Sigmoid colon (tissue), 7 donors: ENCODE data around the gene POFUT1. TPM values are rescaled to one million over a fixed set of nuclear protein-coding genes. Genes with fewer than 3 reads are reported as not detected.
A peak's percentile ranks its signal among the peaks of the same experiment; 100 is the strongest.

Source experiments
- DNase-seq: peaks from one replicate; pipeline ENCODE4 v3.0.0-alpha.2; 2019
- H3K27ac ChIP-seq, 4 donors: fragments of 200-600 bp; sonication (generic); one replicate each; pipeline ENCODE4 v1.5.1; 2016 to 2019; ENCODE audit warnings: mild to moderate bottlenecking in 1 of 4
- H3K27me3 ChIP-seq, 3 donors: fragments of 200-600 bp; sonication (generic); one replicate each; pipeline ENCODE4 v1.5.1; 2019; ENCODE audit warnings: mild to moderate bottlenecking in 1 of 3
- H3K36me3 ChIP-seq, 4 donors: fragments of 200-600 bp; sonication (generic); one replicate each; pipeline ENCODE4 v1.5.1; 2016 to 2019
- H3K4me1 ChIP-seq, 4 donors: fragments of 200-600 bp; sonication (generic); one replicate each; pipeline ENCODE4 v1.5.1; 2017 to 2019
- H3K4me3 ChIP-seq, 4 donors: fragments of 200-600 bp; sonication (generic); one replicate each; pipeline ENCODE4 v1.5.1; 2017 to 2019; ENCODE audit warnings: mild to moderate bottlenecking in 2 of 4, moderate library complexity in 1 of 4
- H3K9me3 ChIP-seq, 4 donors: fragments of 200-600 bp in 3 of 4; sonication (generic) in 3 of 4; one replicate each; pipeline versions ENCODE4 v1.5.1 to v1.6.1; 2013 to 2019
- CTCF ChIP-seq, 4 experiments: fragments of 450-650 bp in 3 of 4; fragments of 200-600 bp in 1 of 4; IDR thresholded peaks; one replicate each; pipeline ENCODE4 v1.5.1; 2016 to 2019; ENCODE audit warnings: antibody characterized with exemption in 4 of 4, mild to moderate bottlenecking in 3 of 4, moderate library complexity in 2 of 4
- EP300 ChIP-seq, 4 donors: sonication (generic); formaldehyde crosslinking; IDR thresholded peaks; one replicate each; pipeline ENCODE4 v1.6.1; 2017; ENCODE audit warnings: antibody characterized with exemption in 4 of 4
- POLR2A ChIP-seq, 2 donors: fragments of 450-650 bp; IDR thresholded peaks; one replicate each; pipeline ENCODE4 v1.6.1; 2016; ENCODE audit warnings: antibody characterized with exemption in 2 of 2, mild to moderate bottlenecking in 2 of 2, moderate library complexity in 2 of 2
- POLR2AphosphoS5 ChIP-seq, 4 donors: sonication (generic); formaldehyde crosslinking; IDR thresholded peaks; one replicate each; pipeline ENCODE4 v1.6.1; 2017; ENCODE audit warnings: antibody characterized with exemption in 4 of 4
- WGBS, 2 donors: extraction: QIAGEN DNeasy Blood & Tissue Kit; methylation state at CpG; one replicate each; pipeline ENCODE4 v1.1.7; 2013; 5-methylcytosine and 5-hydroxymethylcytosine counted together
- intact Hi-C: fragments of 100-400 bp; cut with DNase I; formaldehyde crosslinking; loops from one replicate; pipeline ENCODE4 v1.15.1; 2023
- polyA plus RNA-seq, 3 donors: library from polyadenylated mRNA; stranded (reverse); fragments of 200-250 nt; gene quantifications; one replicate each; pipeline ENCODE4 v1.2.3, GENCODE V29; 2013
- total RNA-seq, 4 donors: library from RNA; depleted of rRNA; stranded (reverse); fragments of >200 nt; gene quantifications; one replicate each; pipeline ENCODE4 v1.1.0, GENCODE V29; 2016
- donor health status: healthy with polysubstance abuse.
- donor health status: Bipolar disorder and iron deficiency.
- donor health status: healthy.

POFUT1 gene
- total and polyA plus RNA-seq, 7 donors: 7.2 to 31.6 (median 25.3) TPM

- Histone ChIP-seq H3K36me3 (peaks cover 7 to 72% (median 33%) of the 10 kb centered on the region in 4 donors), H3K27me3 (no peaks in the 10 kb centered on the region), H3K4me3 (no peak overlapping the region), H3K4me1 (peaks cover 0 to 24% (median 8%) of the 10 kb centered on the region in 4 donors), H3K27ac (no peak overlapping the region), H3K9me3 (no peaks in the 10 kb centered on the region)
- intact Hi-C loops: no loop called here
- no peak for TF ChIP-seq EP300 (IDR thresholded peaks at IDR 0.05)
- no peak for TF ChIP-seq POLR2A (IDR thresholded peaks at IDR 0.05)
- TF ChIP-seq POLR2AphosphoS5 (IDR thresholded peaks at IDR 0.05): no peak
- no peak for TF ChIP-seq CTCF (IDR thresholded peaks at IDR 0.05)
- DNase-seq: no peak
- WGBS, 2 donors: 79 to 86% methylated on average over 4 of the region's 4 CpGs
These were observed 8.7 kb upstream of the POFUT1 start for GRCh38 chr20:32199006-32199405.

GRCh38 chr20:32201296-32201976, 6.2 kb upstream of the POFUT1 start:
- Histone ChIP-seq H3K27me3 (no peaks in the 10 kb centered on the region), H3K27ac (no peak overlapping the region), H3K9me3 (no peaks in the 10 kb centered on the region), H3K4me3 (no peak overlapping the region), H3K36me3 (peaks cover 7 to 55% (median 20%) of the 10 kb centered on the region in 4 donors), H3K4me1 (peaks cover 0 to 39% (median 32%) of the 10 kb centered on the region in 4 donors)
- no peak for DNase-seq
- 86 to 93% methylated on average over 4 of the region's 4 CpGs for WGBS, 2 donors
- intact Hi-C loops: loop anchor here (10.0 kb wide), 1 partner anchor 163 kb away; no protein-coding TSS in a partner anchor
- TF ChIP-seq EP300 (IDR thresholded peaks at IDR 0.05): no peak
- TF ChIP-seq POLR2A (IDR thresholded peaks at IDR 0.05): no peak
- no peak for TF ChIP-seq POLR2AphosphoS5 (IDR thresholded peaks at IDR 0.05)

GRCh38 chr20:32201977-32202363, 5.7 kb upstream of the POFUT1 start:
- Histone ChIP-seq H3K36me3 (peaks cover 5 to 50% (median 15%) of the 10 kb centered on the region in 4 donors), H3K4me3 (no peak overlapping the region), H3K27me3 (no peaks in the 10 kb centered on the region), H3K9me3 (no peaks in the 10 kb centered on the region), H3K27ac (no peak overlapping the region), H3K4me1 (peaks cover 0 to 43% (median 37%) of the 10 kb centered on the region in 4 donors)
- intact Hi-C loops: loop anchor here (10.0 kb wide), 1 partner anchor 163 kb away; no protein-coding TSS in a partner anchor
- no peak for DNase-seq
- WGBS, 2 donors: 83 to 84% methylated on average over 8 of the region's 8 CpGs
- no peak for TF ChIP-seq POLR2AphosphoS5 (IDR thresholded peaks at IDR 0.05)
- TF ChIP-seq CTCF (IDR thresholded peaks at IDR 0.05): no peak

GRCh38 chr20:32203356-32204204, 4.1 kb upstream of the POFUT1 start:
- Histone ChIP-seq H3K27ac (peak overlapping the region; percentile 18 to 75 (median 31)), H3K4me3 (no peak overlapping the region), H3K4me1 (peaks cover 0 to 49% (median 44%) of the 10 kb centered on the region in 4 donors), H3K9me3 (no peaks in the 10 kb centered on the region), H3K27me3 (no peaks in the 10 kb centered on the region), H3K36me3 (peaks cover 0 to 35% (median 8%) of the 10 kb centered on the region in 4 donors)
- WGBS, 2 donors: 29 to 67% methylated on average over 11 of the region's 11 CpGs
- TF ChIP-seq POLR2AphosphoS5 (IDR thresholded peaks at IDR 0.05) (no peak), CTCF (IDR thresholded peaks at IDR 0.05) (no peak), EP300 (IDR thresholded peaks at IDR 0.05) (no peak), POLR2A (IDR thresholded peaks at IDR 0.05) (no peak)
- intact Hi-C loops: loop anchor here (10.0 kb wide), 1 partner anchor 161 kb away; no protein-coding TSS in a partner anchor
- no peak for DNase-seq
